Lung (tissue), 12 donors: ENCODE results near the gene TCF20. TPM values are rescaled to one million over a fixed set of nuclear protein-coding genes. Genes with fewer than 3 reads are reported as not detected.

Experiments used
- ATAC-seq: fragments of 200-7000 bp; cut with Tn5 transposase; one replicate; pipeline ENCODE4 v1.9.1; 2020; ENCODE audit warnings: moderate number of reproducible peaks; ENCODE audit not compliant: insufficient read depth, low FRiP score
- DNase-seq, 3 donors: peaks; one replicate each; pipeline ENCODE4 v3.0.0-alpha.2; 2013 to 2017
- H3K27ac ChIP-seq, 2 donors: one replicate each; pipeline ENCODE4 v1.5.1; 2013; ENCODE audit warnings: mild to moderate bottlenecking in 2 of 2, moderate library complexity in 2 of 2, control low read depth in 1 of 2, inconsistent platforms in 1 of 2, low read depth in 1 of 2, low read length in 1 of 2
- H3K27me3 ChIP-seq, 3 donors: one replicate each; pipeline ENCODE4 v1.5.1; 2013; ENCODE audit warnings: low read length in 2 of 3; ENCODE audit not compliant: control insufficient read depth in 3 of 3, insufficient read depth in 3 of 3
- H3K36me3 ChIP-seq, 4 donors: one replicate each; pipeline ENCODE4 v1.5.1; 2013; ENCODE audit warnings: low read length in 4 of 4, mild to moderate bottlenecking in 1 of 4, moderate library complexity in 1 of 4; ENCODE audit not compliant: control insufficient read depth in 4 of 4, insufficient read depth in 4 of 4
- H3K4me1 ChIP-seq, 5 donors: one replicate each; pipeline ENCODE4 v1.5.1; 2013; ENCODE audit warnings: low read length in 5 of 5, mild to moderate bottlenecking in 2 of 5, moderate library complexity in 1 of 5; ENCODE audit not compliant: control insufficient read depth in 5 of 5, insufficient read depth in 5 of 5
- H3K4me3 ChIP-seq: one replicate; pipeline ENCODE4 v1.5.1; 2013; ENCODE audit warnings: mild to moderate bottlenecking, control low read depth, moderate library complexity
- H3K9ac ChIP-seq, 2 donors: one replicate each; pipeline ENCODE4 v1.5.1; 2013; ENCODE audit warnings: low read length in 2 of 2, control low read depth in 1 of 2; ENCODE audit not compliant: insufficient read depth in 1 of 2
- H3K9me3 ChIP-seq, 4 donors: one replicate each; pipeline ENCODE4 v1.5.1; 2013; ENCODE audit warnings: low read length in 3 of 4, mild to moderate bottlenecking in 1 of 4, moderate library complexity in 1 of 4; ENCODE audit not compliant: control insufficient read depth in 4 of 4, insufficient read depth in 3 of 4
- WGBS, 2 donors: extraction: QIAGEN DNeasy Blood & Tissue Kit; methylation state at CpG; one replicate each; pipeline ENCODE4 v1.1.7; 2013; 5-methylcytosine and 5-hydroxymethylcytosine counted together
- polyA plus RNA-seq, 2 donors: library from polyadenylated mRNA; stranded (reverse); fragments of 200-250 nt; gene quantifications; one replicate each; pipeline ENCODE4 v1.2.1, GENCODE V29; 2013
- total RNA-seq, 2 donors: library from RNA; depleted of rRNA in 1 of 2; stranded (reverse); fragments of >200 nt in 1 of 2; gene quantifications; one replicate each; pipeline ENCODE4 v1.2.1, GENCODE V29; 2014 to 2021
- TF ChIP-seq, protein P1 (sequence below): IDR thresholded peaks from 2 replicates; pipeline ENCODE4 v1.5.1; 2012; ENCODE audit warnings: mild to moderate bottlenecking; ENCODE audit errors: control extremely low read depth, extremely low read depth
- donor health status: control.
- donor health status: control.
- donor health status: Bipolar disorder and iron deficiency.
- donor health status: healthy.
- donor health status: DM: yes; HTN: yes; CAD: no.

TCF20 gene
- total and polyA plus RNA-seq, 4 donors = 9.7 to 41.5 (median 22.7) TPM

DNA sequence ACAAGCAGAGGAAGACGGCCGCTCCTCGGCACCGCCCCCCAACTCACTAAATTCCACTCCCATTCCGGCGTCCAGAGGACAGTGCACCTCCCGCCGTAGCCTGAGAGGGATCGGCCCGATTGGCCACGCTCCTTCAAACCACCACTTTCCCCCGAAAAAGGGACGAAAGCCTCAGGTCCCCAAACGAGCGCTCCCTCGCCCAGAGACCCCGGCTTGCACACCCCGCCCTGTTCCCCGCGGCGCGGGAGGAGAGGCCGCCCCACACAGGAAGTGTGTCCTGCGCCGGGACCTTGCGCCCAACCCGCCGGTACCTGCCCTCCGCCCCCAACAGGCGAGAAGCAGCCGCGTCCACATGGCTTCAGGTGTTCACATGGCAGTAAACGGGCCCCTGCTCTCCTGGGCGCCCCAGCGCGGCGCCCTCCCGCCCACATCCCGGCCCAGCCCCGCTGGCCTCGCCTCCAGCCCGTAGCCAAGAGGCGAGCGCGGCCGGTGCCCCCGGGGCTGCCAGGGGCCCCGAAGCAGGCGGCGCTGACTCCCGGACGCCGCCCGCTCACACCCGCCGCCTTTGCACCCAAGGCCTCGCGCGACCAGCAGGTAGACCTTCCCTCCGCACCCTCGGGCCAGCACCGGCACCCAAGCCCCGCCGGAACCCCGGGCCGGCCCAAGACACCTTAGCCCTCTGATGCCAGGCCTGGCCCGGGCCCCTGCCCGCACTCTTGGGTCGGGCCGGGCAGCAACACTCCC lies 849 bp downstream of the TCF20 start:
- TF ChIP-seq, protein P1, sequence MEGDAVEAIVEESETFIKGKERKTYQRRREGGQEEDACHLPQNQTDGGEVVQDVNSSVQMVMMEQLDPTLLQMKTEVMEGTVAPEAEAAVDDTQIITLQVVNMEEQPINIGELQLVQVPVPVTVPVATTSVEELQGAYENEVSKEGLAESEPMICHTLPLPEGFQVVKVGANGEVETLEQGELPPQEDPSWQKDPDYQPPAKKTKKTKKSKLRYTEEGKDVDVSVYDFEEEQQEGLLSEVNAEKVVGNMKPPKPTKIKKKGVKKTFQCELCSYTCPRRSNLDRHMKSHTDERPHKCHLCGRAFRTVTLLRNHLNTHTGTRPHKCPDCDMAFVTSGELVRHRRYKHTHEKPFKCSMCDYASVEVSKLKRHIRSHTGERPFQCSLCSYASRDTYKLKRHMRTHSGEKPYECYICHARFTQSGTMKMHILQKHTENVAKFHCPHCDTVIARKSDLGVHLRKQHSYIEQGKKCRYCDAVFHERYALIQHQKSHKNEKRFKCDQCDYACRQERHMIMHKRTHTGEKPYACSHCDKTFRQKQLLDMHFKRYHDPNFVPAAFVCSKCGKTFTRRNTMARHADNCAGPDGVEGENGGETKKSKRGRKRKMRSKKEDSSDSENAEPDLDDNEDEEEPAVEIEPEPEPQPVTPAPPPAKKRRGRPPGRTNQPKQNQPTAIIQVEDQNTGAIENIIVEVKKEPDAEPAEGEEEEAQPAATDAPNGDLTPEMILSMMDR = no peak
- DNase-seq (peak; percentile 36 to 57 (median 44)), ATAC-seq (peak; percentile 64)

DNA sequence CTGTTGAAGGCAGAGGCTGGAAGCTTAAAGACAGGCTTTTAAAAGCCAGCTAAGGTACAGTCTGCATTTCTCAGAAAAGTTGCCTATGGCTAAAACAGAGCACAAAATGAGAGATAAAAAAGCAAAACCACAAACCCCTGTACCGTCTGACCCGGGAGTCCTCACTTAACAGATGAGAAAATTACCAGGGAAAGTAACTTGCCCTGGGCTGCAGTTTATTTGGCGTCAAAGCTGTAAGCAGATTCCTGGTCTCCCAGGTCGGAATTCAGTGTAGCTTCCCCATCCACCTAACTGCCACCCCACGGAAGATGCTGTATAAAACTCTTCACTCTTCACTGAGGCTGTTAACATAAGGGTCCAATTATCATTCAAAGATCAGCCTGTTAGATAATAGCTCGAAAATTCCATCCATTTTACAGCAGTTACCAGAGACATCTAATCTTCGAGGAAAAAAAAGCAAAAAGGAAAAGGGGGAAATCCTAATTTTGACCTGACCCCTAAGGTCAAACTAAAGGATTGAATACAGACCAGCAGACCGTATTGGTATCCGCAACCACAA lies 1.5 kb downstream of the TCF20 start:
- peak overlapping the region in 1 of 2 donors; percentile 61 for H3K9ac ChIP-seq
- TF ChIP-seq, protein P1 = no peak
- 10 to 17% methylated on average over 9 of the region's 9 CpGs for WGBS, 2 donors
- no peaks in the 10 kb centered on the region for H3K27me3 ChIP-seq
- H3K4me3 ChIP-seq = peak overlapping the region; percentile 98
- H3K9me3 ChIP-seq = no peaks in the 10 kb centered on the region
- peak overlapping the region in 1 of 2 donors; percentile 92 for H3K27ac ChIP-seq
- ATAC-seq (no peak), DNase-seq (no peak)
- no peaks in the 10 kb centered on the region for H3K36me3 ChIP-seq
- H3K4me1 ChIP-seq = peaks cover 0 to 8% (median 4%) of the 10 kb centered on the region in 5 donors

More for the DNA sequence above, 849 bp downstream of the TCF20 start:
- H3K4me1 ChIP-seq = peaks cover 0 to 7% (median 4%) of the 10 kb centered on the region in 5 donors
- peak overlapping the region; percentile 98 for H3K4me3 ChIP-seq
- H3K36me3 ChIP-seq = no peaks in the 10 kb centered on the region
- no peaks in the 10 kb centered on the region for H3K27me3 ChIP-seq
- 0% methylated on average over 42 to 70 of the region's 70 CpGs for WGBS, 2 donors
- peak overlapping the region; percentile 72 to 92 for H3K27ac ChIP-seq
- no peaks in the 10 kb centered on the region for H3K9me3 ChIP-seq
- H3K9ac ChIP-seq = peak overlapping the region; percentile 46 to 61

GRCh38 chr22:42265321-42265720 lies 5.1 kb downstream of the TCF20 start:
- WGBS, 2 donors = 93 to 95% methylated on average over 2 of the region's 2 CpGs
- Histone ChIP-seq H3K4me1 (peaks cover 0 to 15% (median 7%) of the 10 kb centered on the region in 5 donors), H3K27ac (no peak overlapping the region), H3K36me3 (peaks cover 0 to 1% (median 0%) of the 10 kb centered on the region in 4 donors), H3K9me3 (no peaks in the 10 kb centered on the region), H3K4me3 (no peak overlapping the region), H3K9ac (no peak overlapping the region), H3K27me3 (no peaks in the 10 kb centered on the region)
- ATAC-seq = no peak
- TF ChIP-seq, protein P1 = no peak
- DNase-seq = no peak
